Trophoblast cell (in vitro differentiated cells and primary cell): ENCODE data around the gene TXLNG.
A peak's percentile ranks its signal among the peaks of the same experiment; 100 is the strongest.

Experiments used
- DNase-seq, 2 donors: peaks; one replicate each; pipeline ENCODE4 v3.0.0-alpha.2; 2016
- H2AFZ ChIP-seq: 2 replicates; pipeline ENCODE4 v1.6.1; 2013; ENCODE audit warnings: low read length, moderate library complexity, mild to moderate bottlenecking; ENCODE audit not compliant: insufficient read depth, poor library complexity
- H2AK5ac ChIP-seq: 2 replicates; pipeline ENCODE4 v1.6.1; 2013; ENCODE audit warnings: mild to moderate bottlenecking, low read length
- H2BK120ac ChIP-seq: 2 replicates; pipeline ENCODE4 v1.6.1; 2013; ENCODE audit warnings: low read length, mild to moderate bottlenecking, moderate library complexity; ENCODE audit not compliant: insufficient read depth, poor library complexity
- H2BK12ac ChIP-seq: 2 replicates; pipeline ENCODE4 v1.6.1; 2013; ENCODE audit warnings: mild to moderate bottlenecking, low read length, moderate library complexity
- H2BK5ac ChIP-seq: 2 replicates; pipeline ENCODE4 v1.6.1; 2013; ENCODE audit warnings: low read length, low read depth, moderate library complexity, mild to moderate bottlenecking; ENCODE audit not compliant: poor library complexity
- H3K14ac ChIP-seq: 2 replicates; pipeline ENCODE4 v1.6.1; 2013; ENCODE audit warnings: mild to moderate bottlenecking, low read length
- H3K18ac ChIP-seq: 2 replicates; pipeline ENCODE4 v1.6.1; 2013; ENCODE audit warnings: mild to moderate bottlenecking, low read length
- H3K23ac ChIP-seq: 2 replicates; pipeline ENCODE4 v1.6.1; 2013; ENCODE audit warnings: low read length
- H3K27ac ChIP-seq: 2 replicates; pipeline ENCODE4 v1.5.1; 2013; ENCODE audit warnings: low read depth, mild to moderate bottlenecking, inconsistent platforms, low read length, moderate library complexity
- H3K27me3 ChIP-seq: 2 replicates; pipeline ENCODE4 v1.6.1; 2013; ENCODE audit warnings: inconsistent platforms, mild to moderate bottlenecking, low read length, moderate library complexity; ENCODE audit not compliant: insufficient read depth
- H3K36me3 ChIP-seq, 2 experiments: 1 replicate in 1 of 2; 2 replicates in 1 of 2; pipeline ENCODE4 v1.6.1; 2013; ENCODE audit warnings: low read length in 2 of 2, mild to moderate bottlenecking in 2 of 2, moderate library complexity in 1 of 2; ENCODE audit not compliant: insufficient read depth in 2 of 2, control insufficient read depth in 1 of 2
- H3K4ac ChIP-seq: 2 replicates; pipeline ENCODE4 v1.6.1; 2013; ENCODE audit warnings: low read depth, mild to moderate bottlenecking, low read length, moderate library complexity
- H3K4me1 ChIP-seq, 2 experiments: 1 replicate in 1 of 2; 2 replicates in 1 of 2; pipeline ENCODE4 v1.6.1; 2013; ENCODE audit warnings: low read length in 2 of 2, mild to moderate bottlenecking in 2 of 2, moderate library complexity in 1 of 2; ENCODE audit not compliant: insufficient read depth in 2 of 2, control insufficient read depth in 1 of 2
- H3K4me2 ChIP-seq: 2 replicates; pipeline ENCODE4 v1.6.1; 2013; ENCODE audit warnings: inconsistent platforms, mild to moderate bottlenecking, low read length, moderate library complexity
- H3K4me3 ChIP-seq: 2 replicates; pipeline ENCODE4 v1.5.1; 2013; ENCODE audit warnings: mild to moderate bottlenecking, low read depth, low read length, inconsistent platforms
- H3K79me1 ChIP-seq: one replicate; pipeline ENCODE4 v1.6.1; 2013; ENCODE audit warnings: low read length
- H3K79me2 ChIP-seq: 2 replicates; pipeline ENCODE4 v1.6.1; 2013; ENCODE audit warnings: low read length, mild to moderate bottlenecking; ENCODE audit not compliant: control insufficient read depth, insufficient read depth, poor library complexity
- H3K9ac ChIP-seq: 2 replicates; pipeline ENCODE4 v1.6.1; 2013; ENCODE audit warnings: mild to moderate bottlenecking, low read length
- H3K9me3 ChIP-seq: 2 replicates; pipeline ENCODE4 v1.6.1; 2013; ENCODE audit warnings: low read depth, mild to moderate bottlenecking, control low read depth, inconsistent platforms, low read length; ENCODE audit not compliant: insufficient read depth
- H4K12ac ChIP-seq: 2 replicates; pipeline ENCODE4 v1.6.1; 2013; ENCODE audit warnings: low read depth, mild to moderate bottlenecking, low read length, moderate library complexity
- H4K8ac ChIP-seq: 2 replicates; pipeline ENCODE4 v1.6.1; 2013; ENCODE audit warnings: low read depth, mild to moderate bottlenecking, low read length, moderate library complexity
- H4K91ac ChIP-seq: one replicate; pipeline ENCODE4 v1.6.1; 2013; ENCODE audit warnings: low read depth, mild to moderate bottlenecking, low read length, moderate library complexity
- WGBS: extraction: QIAGEN DNeasy Blood & Tissue Kit; methylation state at CpG from one replicate; pipeline ENCODE4 v1.1.7; 2013; ENCODE audit warnings: missing lambda C conversion rate; ENCODE audit not compliant: insufficient read length, insufficient coverage; ENCODE audit errors: extremely low coverage; 5-methylcytosine and 5-hydroxymethylcytosine counted together

Gene TXLNG

GRCh38 chrX:16843208-16843909 is 57.1 kb downstream of the TXLNG start:
- Histone ChIP-seq H3K4me2 (no peak overlapping the region), H2AFZ (no peak overlapping the region), H2BK120ac (no peak overlapping the region), H3K27ac (no peak overlapping the region), H3K4me3 (no peak overlapping the region), H2AK5ac (no peak overlapping the region), H3K9me3 (no peaks in the 10 kb centered on the region), H3K9ac (no peak overlapping the region), H3K79me2 (no peaks in the 10 kb centered on the region), H4K91ac (no peak overlapping the region), H4K12ac (no peak overlapping the region), H3K23ac (no peak overlapping the region), H3K36me3 (peaks cover 12 to 23% of the 10 kb centered on the region in 2 experiments), H3K4ac (no peak overlapping the region), H3K79me1 (no peaks in the 10 kb centered on the region), H3K14ac (no peak overlapping the region), H4K8ac (no peak overlapping the region), H3K18ac (no peak overlapping the region), H2BK5ac (no peak overlapping the region), H3K4me1 (peaks cover 5 to 10% of the 10 kb centered on the region in 2 experiments), H3K27me3 (no peaks in the 10 kb centered on the region), H2BK12ac (no peak overlapping the region)
- WGBS: no CpG with 5 or more reads among the region's 3 CpGs
- no peak for DNase-seq

- no peaks in the 10 kb centered on the region for H3K79me2 ChIP-seq
- H3K4me2 ChIP-seq: no peak overlapping the region
- no peak overlapping the region for H2AFZ ChIP-seq
- no peaks in the 10 kb centered on the region for H3K27me3 ChIP-seq
- no peak overlapping the region for H3K4me3 ChIP-seq
- H3K14ac ChIP-seq: no peak overlapping the region
- no peak overlapping the region for H3K23ac ChIP-seq
- no peaks in the 10 kb centered on the region for H3K79me1 ChIP-seq
- H4K91ac ChIP-seq: no peak overlapping the region
- no CpG with 5 or more reads among the region's 2 CpGs for WGBS
- H3K4ac ChIP-seq: no peak overlapping the region
- no peak overlapping the region for H2AK5ac ChIP-seq
- H3K4me1 ChIP-seq: no peaks in the 10 kb centered on the region
- H2BK120ac ChIP-seq: no peak overlapping the region
- H3K18ac ChIP-seq: no peak overlapping the region
- DNase-seq: no peak
- no peak overlapping the region for H2BK5ac ChIP-seq
- no peak overlapping the region for H3K9ac ChIP-seq
- no peak overlapping the region for H2BK12ac ChIP-seq
- H4K12ac ChIP-seq: no peak overlapping the region
- H4K8ac ChIP-seq: no peak overlapping the region
- H3K36me3 ChIP-seq: peaks cover 11 to 21% of the 10 kb centered on the region in 2 experiments
- no peak overlapping the region for H3K27ac ChIP-seq
- no peaks in the 10 kb centered on the region for H3K9me3 ChIP-seq
Observed at GRCh38 chrX:16845686-16846085, 59.4 kb downstream of the TXLNG start.

- H3K79me2 ChIP-seq: no peaks in the 10 kb centered on the region
- no peak overlapping the region for H3K4me3 ChIP-seq
- no CpG with 5 or more reads among the region's 6 CpGs for WGBS
- no peak overlapping the region for H3K27ac ChIP-seq
- no peak overlapping the region for H3K4ac ChIP-seq
- no peak overlapping the region for H3K9ac ChIP-seq
- no peak overlapping the region for H4K8ac ChIP-seq
- H2AK5ac ChIP-seq: no peak overlapping the region
- peaks cover 19 to 28% of the 10 kb centered on the region in 2 experiments for H3K36me3 ChIP-seq
- H3K23ac ChIP-seq: no peak overlapping the region
- H2BK120ac ChIP-seq: no peak overlapping the region
- DNase-seq: peak; percentile 20 to 23
- no peak overlapping the region for H2BK5ac ChIP-seq
- H3K4me1 ChIP-seq: no peaks in the 10 kb centered on the region
- H3K4me2 ChIP-seq: no peak overlapping the region
- H2AFZ ChIP-seq: no peak overlapping the region
- no peaks in the 10 kb centered on the region for H3K27me3 ChIP-seq
- H4K12ac ChIP-seq: no peak overlapping the region
- H2BK12ac ChIP-seq: no peak overlapping the region
- H3K79me1 ChIP-seq: no peaks in the 10 kb centered on the region
- no peaks in the 10 kb centered on the region for H3K9me3 ChIP-seq
- no peak overlapping the region for H3K14ac ChIP-seq
- H3K18ac ChIP-seq: no peak overlapping the region
- no peak overlapping the region for H4K91ac ChIP-seq
Observed at GRCh38 chrX:16848541-16848940, 62.3 kb downstream of the TXLNG start.

GRCh38 chrX:16851421-16851820 is 65.2 kb downstream of the TXLNG start:
- no CpG with 5 or more reads among the region's 1 CpG for WGBS

More at GRCh38 chrX:16851421-16851820, 65.2 kb downstream of the TXLNG start:
- Histone ChIP-seq H2BK12ac (no peak overlapping the region), H3K4me2 (no peak overlapping the region), H3K36me3 (peaks cover 25 to 29% of the 10 kb centered on the region in 2 experiments), H3K27ac (no peak overlapping the region), H3K9me3 (no peaks in the 10 kb centered on the region), H2AFZ (no peak overlapping the region), H3K27me3 (no peaks in the 10 kb centered on the region), H4K12ac (no peak overlapping the region), H3K4me1 (no peaks in the 10 kb centered on the region), H3K23ac (no peak overlapping the region), H4K91ac (no peak overlapping the region), H3K9ac (no peak overlapping the region), H3K14ac (no peak overlapping the region), H2BK120ac (no peak overlapping the region), H3K18ac (no peak overlapping the region), H3K4ac (no peak overlapping the region), H3K79me1 (no peaks in the 10 kb centered on the region), H3K4me3 (no peak overlapping the region), H3K79me2 (no peaks in the 10 kb centered on the region), H2BK5ac (no peak overlapping the region), H4K8ac (no peak overlapping the region), H2AK5ac (no peak overlapping the region)
- no peak for DNase-seq
